Measurements from ENCODE around the gene RALGPS1.

RALGPS1 gene

GRCh38 chr9:127192744-127193143 lies 278.2 kb downstream of the RALGPS1 start:
- DNase-seq = no peak
- intact Hi-C loops (cut with DNase I) = no loop called here

GRCh38 chr9:127193483-127193882 lies 278.9 kb downstream of the RALGPS1 start:
- DNase-seq = no peak
- intact Hi-C loops (cut with DNase I) = no loop called here

- intact Hi-C loops (cut with DNase I) = loop anchor here (2.0 kb wide), 1 partner anchor 258 kb away; no protein-coding TSS in a partner anchor
- no peak for DNase-seq
Observed at GRCh38 chr9:127194881-127195713, 280.5 kb downstream of the RALGPS1 start.

GRCh38 chr9:127195976-127196825 lies 281.6 kb downstream of the RALGPS1 start:
- no peak for DNase-seq
- intact Hi-C loops (cut with DNase I) = loop anchor here (2.0 kb wide), 1 partner anchor 259 kb away; no protein-coding TSS in a partner anchor

- no peak for DNase-seq
- intact Hi-C loops (cut with DNase I) = no loop called here
Observed at GRCh38 chr9:127196826-127197145, 282.2 kb downstream of the RALGPS1 start.

- intact Hi-C loops (cut with DNase I) = no loop called here
- no peak for DNase-seq
Observed at GRCh38 chr9:127197186-127197860, 282.7 kb downstream of the RALGPS1 start.

GRCh38 chr9:127197861-127198430 lies 283.4 kb downstream of the RALGPS1 start:
- DNase-seq = peak in 1 of 42 donors; percentile 14
- intact Hi-C loops (cut with DNase I) = no loop called here

- no peak for DNase-seq
- intact Hi-C loops (cut with DNase I) = no loop called here
Observed at GRCh38 chr9:127198587-127198986, 284.0 kb downstream of the RALGPS1 start.

GRCh38 chr9:127199001-127199791 lies 284.6 kb downstream of the RALGPS1 start:
- intact Hi-C loops (cut with DNase I) = no loop called here
- DNase-seq = peak; percentile 39 to 94 (median 82)

- intact Hi-C loops (cut with DNase I) = no loop called here
- DNase-seq = no peak
Observed at GRCh38 chr9:127200106-127200862, 285.7 kb downstream of the RALGPS1 start.

- no peak for DNase-seq
- intact Hi-C loops (cut with DNase I) = no loop called here
Observed at GRCh38 chr9:127201071-127201541, 286.5 kb downstream of the RALGPS1 start.

- no peak for DNase-seq
- intact Hi-C loops (cut with DNase I) = no loop called here
Observed at GRCh38 chr9:127201731-127202130, 287.1 kb downstream of the RALGPS1 start.

GRCh38 chr9:127202461-127203169 lies 288.0 kb downstream of the RALGPS1 start:
- no peak for DNase-seq
- intact Hi-C loops (cut with DNase I) = no loop called here

- intact Hi-C loops (cut with DNase I) = no loop called here
- no peak for DNase-seq
Observed at GRCh38 chr9:127203681-127204327, 289.2 kb downstream of the RALGPS1 start.

GRCh38 chr9:127204771-127205470 lies 290.3 kb downstream of the RALGPS1 start:
- intact Hi-C loops (cut with DNase I) = no loop called here
- peak in 24 of 42 donors; percentile 22 to 75 (median 44) for DNase-seq

- intact Hi-C loops (cut with DNase I) = no loop called here
- DNase-seq = no peak
Observed at GRCh38 chr9:127205952-127206351, 291.4 kb downstream of the RALGPS1 start.
